GM18907 (cell line): ENCODE results near the gene EHBP1.

Experiments
- ATAC-seq: cut with Tn5 transposase; IDR thresholded peaks from one replicate; pipeline ENCODE4 v1.9.1; 2021; ENCODE audit warnings: mild to moderate bottlenecking, moderate library complexity; ENCODE audit not compliant: unreplicated experiment

Gene EHBP1

GRCh38 chr2:62774555-62775366 is 69.2 kb downstream of the EHBP1 start:
- ATAC-seq: peak; percentile 71

GRCh38 chr2:62775367-62775668 is 69.8 kb downstream of the EHBP1 start:
- ATAC-seq: no peak

- ATAC-seq: no peak
These were observed 78.2 kb downstream of the EHBP1 start for GRCh38 chr2:62783679-62784078.

GRCh38 chr2:62784341-62784740 is 78.8 kb downstream of the EHBP1 start:
- ATAC-seq: no peak

- peak; percentile 66 for ATAC-seq
These were observed 79.7 kb downstream of the EHBP1 start for GRCh38 chr2:62785216-62785615.

- no peak for ATAC-seq
These were observed 80.5 kb downstream of the EHBP1 start for GRCh38 chr2:62785810-62786597.

DNA sequence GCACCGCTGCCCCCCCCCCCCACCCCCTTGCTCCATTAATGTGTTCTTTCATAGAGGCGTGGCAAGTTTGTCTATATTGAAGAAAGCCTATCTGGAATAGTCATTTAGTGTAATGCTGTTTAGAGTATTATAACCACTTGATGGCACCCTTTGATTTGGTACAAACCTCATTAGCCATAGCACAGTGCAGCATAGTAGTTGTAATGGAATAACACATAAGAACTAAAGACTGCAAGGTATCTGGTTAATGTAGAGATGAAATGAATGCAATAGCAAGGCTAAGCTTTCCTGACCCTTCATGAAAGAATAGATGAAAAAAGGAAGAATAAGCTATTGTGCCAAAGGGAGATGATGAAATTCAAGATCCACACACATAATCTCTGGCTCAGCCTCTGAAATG is 81.9 kb downstream of the EHBP1 start:
- peak; percentile 73 for ATAC-seq

- ATAC-seq: no peak
These were observed 84.0 kb downstream of the EHBP1 start for GRCh38 chr2:62789518-62789917.

DNA sequence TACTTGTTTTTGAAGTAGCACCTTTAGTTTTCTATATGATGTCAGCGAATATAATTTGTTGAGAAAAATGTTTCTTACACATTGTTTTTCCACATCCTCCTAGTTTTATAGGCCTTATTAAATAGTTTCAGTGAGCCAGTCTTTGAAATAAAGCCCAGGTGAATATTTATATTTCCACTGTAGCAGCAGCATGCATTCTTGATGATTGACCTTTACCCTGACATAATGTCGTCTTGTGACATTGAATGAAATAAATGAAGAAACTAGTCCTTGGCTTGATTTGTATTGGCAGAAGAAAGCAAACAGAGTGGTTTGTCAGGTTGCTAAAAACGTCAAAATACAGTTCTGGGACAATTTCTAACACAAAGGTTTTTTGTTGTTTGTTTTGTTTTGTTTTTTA is 84.4 kb downstream of the EHBP1 start:
- ATAC-seq: no peak

- ATAC-seq: no peak
These were observed 86.9 kb downstream of the EHBP1 start for GRCh38 chr2:62792408-62792807.

DNA sequence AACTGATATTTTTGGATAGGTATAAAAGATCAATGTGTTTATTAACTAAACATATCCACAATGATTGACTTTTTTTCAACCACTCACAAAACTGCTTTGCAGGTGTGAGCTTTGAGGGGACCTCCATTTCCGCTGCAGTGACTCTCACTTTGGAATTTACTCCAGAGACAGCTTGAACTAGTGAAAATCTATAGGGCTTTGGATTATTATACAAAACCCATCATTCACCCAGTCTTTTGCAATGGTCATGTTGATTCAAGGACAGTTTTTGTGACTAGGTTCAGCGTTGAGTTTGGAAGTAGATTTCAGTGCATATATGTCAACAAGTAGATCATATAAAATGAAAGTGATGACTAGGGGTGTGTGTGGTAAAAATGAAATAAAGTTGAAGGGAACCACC is 87.7 kb downstream of the EHBP1 start:
- ATAC-seq: no peak

GRCh38 chr2:62794791-62795190 is 89.3 kb downstream of the EHBP1 start:
- ATAC-seq: no peak

DNA sequence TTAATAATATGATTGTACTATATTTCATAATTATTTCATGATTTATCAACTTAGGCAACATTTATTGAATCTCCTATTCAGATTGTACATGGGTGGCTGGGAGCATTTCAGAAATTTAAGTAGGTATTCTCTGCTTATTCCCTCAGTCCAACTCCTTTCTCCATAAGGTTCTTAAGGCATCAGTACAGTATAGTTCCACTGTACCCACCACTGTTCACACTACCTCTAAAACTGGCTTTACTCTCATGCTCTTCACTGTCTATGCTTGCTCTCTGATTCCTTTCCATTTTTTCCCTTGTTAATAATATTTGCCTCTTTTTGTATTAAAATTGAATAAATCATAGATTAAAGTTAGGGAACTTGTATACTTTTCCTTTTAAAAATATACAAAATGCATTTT is 89.8 kb downstream of the EHBP1 start:
- no peak for ATAC-seq

GRCh38 chr2:62797107-62797506 is 91.6 kb downstream of the EHBP1 start:
- no peak for ATAC-seq

GRCh38 chr2:62800618-62801017 is 95.1 kb downstream of the EHBP1 start:
- ATAC-seq: peak; percentile 48

GRCh38 chr2:62801110-62801509 is 95.6 kb downstream of the EHBP1 start:
- no peak for ATAC-seq

- ATAC-seq: no peak
These were observed 96.5 kb downstream of the EHBP1 start for GRCh38 chr2:62801814-62802523.

GRCh38 chr2:62803961-62804360 is 98.4 kb downstream of the EHBP1 start:
- no peak for ATAC-seq

DNA sequence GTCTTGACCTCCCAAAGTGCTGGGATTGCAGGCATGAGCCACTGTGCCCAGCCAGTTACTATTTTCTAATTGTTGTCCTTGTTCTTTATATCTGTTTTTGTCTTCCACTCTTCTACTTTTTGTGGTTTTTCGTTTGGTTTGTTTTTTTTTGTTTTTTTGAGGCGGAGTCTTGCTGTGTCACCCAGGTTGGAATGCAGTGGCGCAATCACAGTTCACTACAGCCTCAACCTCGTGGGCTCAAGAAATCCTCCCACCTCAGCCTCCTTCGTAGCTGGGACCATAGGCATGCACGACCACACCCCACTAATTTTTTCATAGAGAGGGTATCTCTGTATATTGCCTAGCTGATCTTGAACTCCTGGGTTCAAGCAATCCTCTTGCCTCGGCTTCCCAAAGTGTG is 100.7 kb downstream of the EHBP1 start:
- ATAC-seq: no peak

- ATAC-seq: no peak
These were observed 103.0 kb downstream of the EHBP1 start for GRCh38 chr2:62808554-62808953.

DNA sequence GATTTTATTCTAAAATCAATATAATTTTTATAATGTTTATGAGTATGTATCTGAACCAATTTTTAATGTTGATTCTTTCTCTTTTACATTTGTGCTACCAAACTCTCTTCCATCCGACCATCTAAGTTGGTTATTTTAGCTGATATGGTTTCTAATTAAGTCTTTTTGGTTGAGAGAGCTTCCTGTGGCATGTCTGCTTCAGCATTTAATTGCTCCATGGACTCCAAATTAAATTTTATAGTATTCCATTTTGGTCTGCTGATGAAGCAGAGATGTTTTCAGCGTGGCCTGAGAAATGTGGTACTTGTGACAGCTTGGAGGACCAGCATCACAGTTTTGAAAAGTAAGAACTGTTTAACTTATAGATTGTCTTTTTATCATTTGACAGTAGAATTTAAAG is 105.6 kb downstream of the EHBP1 start:
- no peak for ATAC-seq

- ATAC-seq: no peak
These were observed 106.5 kb downstream of the EHBP1 start for GRCh38 chr2:62811972-62812371.
